ENCODE data around the gene GIMAP6.

DNA sequence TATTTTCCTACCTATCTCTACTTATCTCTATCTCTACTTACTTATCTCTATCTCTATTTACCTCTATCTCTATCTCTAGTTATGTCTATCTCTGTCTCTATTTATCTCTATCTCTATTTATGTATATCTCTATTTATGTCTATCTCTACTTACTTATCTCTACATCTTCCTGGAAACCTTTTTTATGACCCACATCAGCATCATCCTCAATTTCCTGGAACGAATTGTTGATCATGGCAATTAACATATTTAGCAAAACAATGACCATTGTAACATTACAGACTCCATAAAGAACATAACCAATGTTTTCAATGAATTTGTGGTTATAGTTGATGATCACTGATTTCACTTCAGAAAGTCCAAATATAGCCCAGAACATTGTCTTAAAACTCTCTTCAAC lies 18.3 kb downstream of the GIMAP6 start:
- TF ChIP-seq RNF2 (IDR thresholded peaks at IDR 0.05; ENCODE audit: borderline replicate concordance, low read depth) (no peak), EP300 (IDR thresholded peaks at IDR 0.05) (no peak), POLR2AphosphoS2 (conservative IDR thresholded peaks at IDR 0.05; ENCODE audit: low read length) (no peak), CHD2 (IDR thresholded peaks at IDR 0.05; ENCODE audit: low read length, partially characterized antibody) (no peak), RAD21 (conservative IDR thresholded peaks at IDR 0.05 in 1 of 2, IDR thresholded peaks at IDR 0.05 in 1 of 2) (no peak), POLR2A (IDR thresholded peaks at IDR 0.05; ENCODE audit: low read length) (no peak), RCOR1 (IDR thresholded peaks at IDR 0.05; ENCODE audit: low read depth, low read length) (no peak), RFX5 (IDR thresholded peaks at IDR 0.05) (no peak), HDAC2 (IDR thresholded peaks at IDR 0.05) (no peak), SREBF2 (IDR thresholded peaks at IDR 0.05) (no peak), SMC3 (IDR thresholded peaks at IDR 0.05) (no peak)
- TF ChIP-seq, protein P1, sequence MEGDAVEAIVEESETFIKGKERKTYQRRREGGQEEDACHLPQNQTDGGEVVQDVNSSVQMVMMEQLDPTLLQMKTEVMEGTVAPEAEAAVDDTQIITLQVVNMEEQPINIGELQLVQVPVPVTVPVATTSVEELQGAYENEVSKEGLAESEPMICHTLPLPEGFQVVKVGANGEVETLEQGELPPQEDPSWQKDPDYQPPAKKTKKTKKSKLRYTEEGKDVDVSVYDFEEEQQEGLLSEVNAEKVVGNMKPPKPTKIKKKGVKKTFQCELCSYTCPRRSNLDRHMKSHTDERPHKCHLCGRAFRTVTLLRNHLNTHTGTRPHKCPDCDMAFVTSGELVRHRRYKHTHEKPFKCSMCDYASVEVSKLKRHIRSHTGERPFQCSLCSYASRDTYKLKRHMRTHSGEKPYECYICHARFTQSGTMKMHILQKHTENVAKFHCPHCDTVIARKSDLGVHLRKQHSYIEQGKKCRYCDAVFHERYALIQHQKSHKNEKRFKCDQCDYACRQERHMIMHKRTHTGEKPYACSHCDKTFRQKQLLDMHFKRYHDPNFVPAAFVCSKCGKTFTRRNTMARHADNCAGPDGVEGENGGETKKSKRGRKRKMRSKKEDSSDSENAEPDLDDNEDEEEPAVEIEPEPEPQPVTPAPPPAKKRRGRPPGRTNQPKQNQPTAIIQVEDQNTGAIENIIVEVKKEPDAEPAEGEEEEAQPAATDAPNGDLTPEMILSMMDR (IDR thresholded peaks at IDR 0.05): no peak
- TF ChIP-seq, protein P2, sequence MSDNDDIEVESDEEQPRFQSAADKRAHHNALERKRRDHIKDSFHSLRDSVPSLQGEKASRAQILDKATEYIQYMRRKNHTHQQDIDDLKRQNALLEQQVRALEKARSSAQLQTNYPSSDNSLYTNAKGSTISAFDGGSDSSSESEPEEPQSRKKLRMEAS (IDR thresholded peaks at IDR 0.05): no peak
